ENCODE measurements around the gene ZNF81. TPM values are rescaled to one million over a fixed set of nuclear protein-coding genes. Genes with fewer than 3 reads are reported as not detected.
"Not testable (repeated sequence)": the region's sequence is repeated elsewhere in the genome, so short reads cannot be mapped to it uniquely, and the experiment has no call there.

ZNF81 gene
- total RNA-seq, 2 experiments from 2014 or later, result 6.4 to 8.0 TPM

DNA sequence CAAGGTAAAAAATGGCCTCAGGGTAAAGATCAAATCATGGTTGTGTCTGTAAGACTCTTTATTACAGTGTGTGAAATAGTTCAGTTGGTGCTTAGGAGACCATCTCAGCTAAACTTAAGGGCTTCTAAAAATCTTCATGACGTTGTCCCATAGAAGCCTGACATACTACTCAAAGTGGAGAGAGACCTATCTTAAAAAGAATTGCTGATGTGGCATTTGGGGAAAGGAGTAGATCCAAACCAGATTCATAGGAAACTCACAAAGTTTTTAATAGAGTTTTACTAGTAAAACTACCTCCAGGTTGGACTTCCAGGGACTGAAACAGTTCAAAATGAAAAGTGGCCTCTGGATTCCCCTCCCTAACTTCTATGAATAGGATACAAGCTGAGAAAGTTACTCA, 81.6 kb downstream of the ZNF81 start:
- peaks cover 36% of the 10 kb centered on the region for H3K9me3 Mint-ChIP-seq

DNA sequence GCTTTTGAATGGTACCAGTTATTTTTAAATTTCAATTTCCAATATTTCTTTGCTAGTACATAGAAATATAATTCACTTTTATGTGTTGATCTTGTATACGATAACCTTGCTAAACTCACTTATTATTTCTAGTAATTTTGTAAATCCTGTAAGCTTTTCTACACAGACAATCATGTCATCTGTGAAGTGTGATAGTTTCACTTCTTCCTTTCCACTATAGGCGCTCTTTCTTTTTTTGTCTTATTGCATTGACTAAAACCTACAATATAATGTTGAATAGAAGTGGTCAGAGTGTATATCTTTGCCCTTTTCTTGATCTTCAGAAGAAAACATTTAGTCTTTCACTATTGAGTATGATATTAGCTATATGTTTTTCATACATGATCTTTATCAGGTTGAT, 90.5 kb downstream of the ZNF81 start:
- no peaks in the 10 kb centered on the region for H3K4me1 Mint-ChIP-seq
- POLR2A ChIA-PET, result no interaction called here
- no peak overlapping the region for H3K27ac Mint-ChIP-seq
- CTCF ChIA-PET, result no interaction called here
- no peak overlapping the region for H3K4me3 Mint-ChIP-seq
- no peaks in the 10 kb centered on the region for H3K27me3 Mint-ChIP-seq
- peaks cover 5% of the 10 kb centered on the region for H3K9me3 Mint-ChIP-seq
- DNase-seq, result no peak
- H3K36me3 Mint-ChIP-seq (ENCODE audit: low read depth), result peaks cover 3% of the 10 kb centered on the region

More for the DNA sequence above, 81.6 kb downstream of the ZNF81 start:
- CTCF ChIA-PET, result no interaction called here
- Mint-ChIP-seq H3K27ac (no peak overlapping the region), H3K4me3 (no peak overlapping the region), H3K4me1 (no peaks in the 10 kb centered on the region), H3K27me3 (no peaks in the 10 kb centered on the region), H3K36me3 (ENCODE audit: low read depth) (peaks cover 21% of the 10 kb centered on the region)
- POLR2A ChIA-PET, result no interaction called here
- no peak for DNase-seq

DNA sequence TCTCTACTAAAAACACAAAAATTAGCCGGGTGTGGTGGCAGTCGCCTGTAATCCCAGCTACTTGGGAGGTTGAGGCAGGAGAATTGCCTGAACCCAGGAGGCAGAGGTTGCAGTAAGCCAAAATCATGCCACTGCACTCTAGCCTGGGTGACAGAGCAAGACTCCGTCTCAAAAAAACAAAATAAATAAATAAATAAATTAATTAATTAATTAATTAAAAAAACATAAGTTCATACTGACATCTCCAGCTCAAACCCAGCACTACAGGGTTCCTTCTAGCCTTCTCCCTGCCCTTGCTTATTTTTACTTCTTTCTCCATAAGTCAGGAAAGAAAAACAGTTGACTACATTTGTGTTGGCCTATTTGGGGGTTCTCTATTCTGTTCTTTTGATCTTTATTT, 95.3 kb downstream of the ZNF81 start:
- DNase-seq; H3K4me1 Mint-ChIP-seq; H3K36me3 Mint-ChIP-seq (ENCODE audit: low read depth); H3K9me3 Mint-ChIP-seq; H3K4me3 Mint-ChIP-seq; H3K27me3 Mint-ChIP-seq; H3K27ac Mint-ChIP-seq; POLR2A ChIA-PET; CTCF ChIA-PET: not testable (repeated sequence)

DNA sequence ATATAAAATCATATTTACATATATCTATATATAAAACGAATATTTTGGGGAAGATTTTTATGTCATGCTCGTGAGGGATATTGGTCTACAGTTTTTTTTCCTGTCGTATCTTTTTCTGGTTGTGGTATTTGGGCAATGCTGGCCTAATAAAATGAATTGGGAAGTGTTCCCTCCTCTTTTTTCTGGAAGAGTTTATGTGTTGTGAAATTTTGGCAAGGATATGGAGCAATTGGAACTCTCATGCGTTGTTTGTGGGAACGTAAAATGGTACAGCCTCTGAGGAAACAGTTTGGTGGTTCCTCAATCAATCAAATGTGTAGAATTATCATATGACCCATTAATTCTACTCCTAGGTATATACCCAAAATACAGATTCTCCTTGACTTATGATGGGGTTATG, 97.2 kb downstream of the ZNF81 start:
- DNase-seq, result no peak
- POLR2A ChIA-PET, result no interaction called here
- Mint-ChIP-seq H3K4me1 (peaks cover 6% of the 10 kb centered on the region), H3K27ac (no peak overlapping the region), H3K36me3 (ENCODE audit: low read depth) (no peaks in the 10 kb centered on the region), H3K4me3 (no peak overlapping the region), H3K27me3 (no peaks in the 10 kb centered on the region), H3K9me3 (no peaks in the 10 kb centered on the region)
- CTCF ChIA-PET, result no interaction called here

DNA sequence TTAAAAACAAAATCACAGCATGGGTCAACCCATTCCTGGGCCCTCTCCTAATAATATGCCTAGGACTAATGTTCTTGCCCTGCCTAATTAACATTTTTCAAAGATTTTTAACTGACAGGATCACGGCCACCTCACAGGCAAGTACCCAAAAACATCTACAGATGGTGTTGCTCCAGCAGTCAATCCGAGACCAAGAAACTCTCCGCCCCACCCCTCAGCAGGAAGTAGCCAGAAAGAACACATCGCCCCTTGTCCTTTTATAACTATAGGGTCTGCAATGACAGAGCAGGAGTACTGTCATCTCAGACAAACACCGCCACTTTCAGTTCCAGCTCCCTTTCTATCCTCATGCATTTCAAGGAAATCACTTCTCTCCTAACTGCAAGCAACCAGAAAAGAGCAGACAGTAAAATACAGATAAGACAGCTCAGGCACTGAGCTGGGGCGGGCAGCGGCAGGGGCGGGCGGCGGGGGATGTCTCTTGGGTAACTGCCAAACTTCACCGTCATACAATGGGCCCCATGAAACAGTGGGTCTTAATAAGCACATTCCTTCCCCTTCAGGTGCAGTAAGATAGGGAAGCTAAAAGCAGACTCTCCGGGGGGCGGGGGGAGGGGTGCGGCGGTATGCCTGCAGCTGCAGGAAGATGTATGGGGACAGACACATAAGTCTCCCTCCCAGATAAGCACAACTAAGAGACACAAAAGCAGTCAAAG, 99.7 kb downstream of the ZNF81 start:
- Mint-ChIP-seq H3K4me1 (peaks cover 6% of the 10 kb centered on the region), H3K4me3 (peak overlapping the region; percentile 16), H3K9me3 (no peaks in the 10 kb centered on the region), H3K27ac (no peak overlapping the region), H3K36me3 (ENCODE audit: low read depth) (no peaks in the 10 kb centered on the region), H3K27me3 (no peaks in the 10 kb centered on the region)
- no peak for DNase-seq
- ChIA-PET CTCF (no interaction called here), POLR2A (no interaction called here)

DNA sequence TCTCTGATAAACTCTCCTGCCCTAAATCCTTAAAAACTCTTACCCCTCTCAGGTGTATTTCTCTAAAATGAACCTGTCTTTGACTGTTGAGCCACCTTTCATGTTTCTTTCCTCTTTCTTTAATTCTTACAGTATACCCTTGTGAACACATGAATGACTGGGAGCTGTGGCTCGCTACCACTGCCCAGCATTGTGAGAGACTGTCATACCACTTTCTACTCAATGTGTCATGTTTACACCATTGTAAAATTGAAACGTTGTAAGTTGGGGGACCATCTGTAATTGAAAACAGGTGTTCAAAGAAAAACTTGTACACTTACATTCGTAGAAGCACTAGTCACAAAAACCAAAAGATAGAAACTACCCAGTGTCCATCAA, 100.2 kb downstream of the ZNF81 start:
- no peak overlapping the region for H3K27ac Mint-ChIP-seq
- no peaks in the 10 kb centered on the region for H3K36me3 Mint-ChIP-seq (ENCODE audit: low read depth)
- no peaks in the 10 kb centered on the region for H3K27me3 Mint-ChIP-seq
- no peak overlapping the region for H3K4me3 Mint-ChIP-seq
- no peak for DNase-seq
- ChIA-PET CTCF (no interaction called here), POLR2A (no interaction called here)
- no peaks in the 10 kb centered on the region for H3K9me3 Mint-ChIP-seq
- peaks cover 6% of the 10 kb centered on the region for H3K4me1 Mint-ChIP-seq

DNA sequence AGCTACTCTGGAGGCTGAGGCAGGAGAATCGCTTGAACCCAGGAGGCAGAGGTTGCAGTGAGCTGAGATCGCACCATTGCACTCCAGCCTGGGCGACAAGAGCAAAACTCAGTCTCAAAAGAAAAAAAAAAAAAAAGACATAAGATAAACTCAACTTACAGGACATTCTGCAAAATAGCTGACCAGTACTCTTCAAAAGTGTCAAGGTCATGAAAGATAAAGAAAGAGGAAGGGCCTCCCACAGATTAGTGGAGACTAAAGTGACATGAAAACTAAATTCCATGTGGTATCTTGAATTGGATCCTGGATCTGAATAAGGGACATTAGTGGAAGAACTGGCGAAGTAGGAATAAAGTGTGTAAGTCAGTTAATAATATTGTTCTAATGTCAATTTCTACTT, 103.7 kb downstream of the ZNF81 start:
- DNase-seq, result no peak
- peaks cover 6% of the 10 kb centered on the region for H3K4me1 Mint-ChIP-seq
- no peaks in the 10 kb centered on the region for H3K36me3 Mint-ChIP-seq (ENCODE audit: low read depth)
- H3K27me3 Mint-ChIP-seq, result no peaks in the 10 kb centered on the region
- no peak overlapping the region for H3K27ac Mint-ChIP-seq
- H3K4me3 Mint-ChIP-seq, result no peak overlapping the region
- ChIA-PET CTCF (no interaction called here), POLR2A (no interaction called here)
- H3K9me3 Mint-ChIP-seq, result peaks cover 6% of the 10 kb centered on the region

DNA sequence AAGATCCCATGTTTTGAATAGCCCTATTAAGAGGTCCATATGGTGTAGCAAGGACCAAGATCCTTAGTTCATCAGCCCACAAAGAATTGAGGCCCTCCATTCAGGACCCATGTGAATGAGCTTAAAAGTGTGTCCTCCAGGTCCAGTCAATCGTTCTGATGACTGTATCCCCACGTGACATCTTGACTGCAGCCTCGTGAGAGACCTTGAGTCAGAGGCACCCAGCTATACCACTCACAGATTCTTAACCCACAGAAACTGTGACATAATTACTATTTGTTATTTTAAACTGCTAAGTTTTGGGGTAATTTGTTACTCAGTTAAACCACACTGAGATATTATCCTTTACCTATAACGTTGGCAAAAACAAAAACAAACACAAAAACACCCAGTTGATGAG, 104.7 kb downstream of the ZNF81 start:
- CTCF ChIA-PET, result no interaction called here
- H3K27me3 Mint-ChIP-seq, result no peaks in the 10 kb centered on the region
- H3K4me3 Mint-ChIP-seq, result no peak overlapping the region
- H3K4me1 Mint-ChIP-seq, result peaks cover 3% of the 10 kb centered on the region
- POLR2A ChIA-PET, result no interaction called here
- no peak overlapping the region for H3K27ac Mint-ChIP-seq
- H3K36me3 Mint-ChIP-seq (ENCODE audit: low read depth), result no peaks in the 10 kb centered on the region
- H3K9me3 Mint-ChIP-seq, result peaks cover 6% of the 10 kb centered on the region
- no peak for DNase-seq

DNA sequence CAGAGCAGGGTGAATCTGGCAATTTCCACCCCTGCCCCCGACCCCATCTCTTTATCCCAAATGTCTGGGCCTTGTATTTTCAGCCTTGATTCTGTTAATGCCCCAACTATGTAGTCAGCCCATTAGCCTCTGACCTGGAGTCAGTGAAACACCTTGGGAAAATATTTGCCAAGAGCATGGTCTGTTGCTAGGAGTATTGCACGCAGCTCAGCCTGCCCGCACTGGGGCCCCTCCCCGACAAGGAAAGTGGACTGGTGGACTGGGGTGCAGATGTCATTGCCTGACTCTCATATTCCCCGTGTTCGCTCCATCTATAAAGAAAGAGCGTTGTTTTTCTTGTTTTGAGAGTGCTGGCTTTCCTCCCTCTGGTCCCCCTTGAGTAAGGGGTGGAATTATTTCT, 118.6 kb downstream of the ZNF81 start:
- H3K27ac Mint-ChIP-seq; H3K27me3 Mint-ChIP-seq; H3K4me1 Mint-ChIP-seq; H3K4me3 Mint-ChIP-seq; CTCF ChIA-PET; POLR2A ChIA-PET; H3K9me3 Mint-ChIP-seq; H3K36me3 Mint-ChIP-seq (ENCODE audit: low read depth); DNase-seq: not testable (repeated sequence)

DNA sequence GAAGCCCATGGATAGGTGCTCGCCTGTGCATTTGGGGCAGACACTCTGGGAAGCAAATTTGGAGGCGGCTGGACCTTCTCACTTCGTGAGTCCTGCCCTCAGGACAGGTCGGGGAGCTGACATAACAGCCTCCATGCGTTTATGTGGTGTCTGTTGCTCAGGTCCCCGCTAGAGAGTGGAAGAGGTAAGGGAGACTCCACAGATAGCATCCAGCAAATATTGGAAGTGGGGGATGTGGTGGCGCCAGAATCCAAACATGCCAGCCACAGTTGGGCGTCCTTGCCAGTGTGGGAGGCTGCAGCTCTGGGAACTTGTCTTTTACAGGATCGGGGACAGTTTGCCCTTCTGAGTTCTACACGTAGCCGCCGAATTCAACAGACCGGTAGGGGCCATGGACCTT, 119.3 kb downstream of the ZNF81 start:
- CTCF ChIA-PET, result no interaction called here
- POLR2A ChIA-PET, result no interaction called here
- H3K27me3 Mint-ChIP-seq, result no peaks in the 10 kb centered on the region
- no peak for DNase-seq
- H3K9me3 Mint-ChIP-seq, result no peaks in the 10 kb centered on the region
- no peak overlapping the region for H3K4me3 Mint-ChIP-seq
- H3K4me1 Mint-ChIP-seq, result no peaks in the 10 kb centered on the region
- H3K36me3 Mint-ChIP-seq (ENCODE audit: low read depth), result no peaks in the 10 kb centered on the region
- H3K27ac Mint-ChIP-seq, result no peak overlapping the region

DNA sequence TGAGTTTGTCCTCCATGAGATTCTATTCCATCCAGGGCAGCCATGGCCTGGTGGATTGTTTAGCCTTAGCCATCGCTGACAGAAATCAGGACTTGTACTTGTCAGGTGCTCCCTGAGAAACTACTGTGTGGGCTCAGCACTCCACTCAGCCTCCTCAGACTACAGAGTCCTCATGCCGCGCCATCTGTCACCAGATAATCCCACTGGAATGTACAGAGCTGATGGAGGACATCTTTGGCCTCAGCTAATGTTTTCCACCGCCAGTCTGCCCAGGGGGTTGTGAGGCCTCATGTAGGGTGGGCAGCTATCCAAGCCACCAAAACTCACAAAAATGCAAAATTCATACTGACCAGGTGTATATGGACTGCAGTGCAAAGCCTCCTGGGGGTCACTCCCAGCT, 121.5 kb downstream of the ZNF81 start:
- H3K4me1 Mint-ChIP-seq; POLR2A ChIA-PET; DNase-seq; H3K27ac Mint-ChIP-seq; H3K27me3 Mint-ChIP-seq; H3K36me3 Mint-ChIP-seq (ENCODE audit: low read depth); H3K4me3 Mint-ChIP-seq; H3K9me3 Mint-ChIP-seq; CTCF ChIA-PET: not testable (repeated sequence)

DNA sequence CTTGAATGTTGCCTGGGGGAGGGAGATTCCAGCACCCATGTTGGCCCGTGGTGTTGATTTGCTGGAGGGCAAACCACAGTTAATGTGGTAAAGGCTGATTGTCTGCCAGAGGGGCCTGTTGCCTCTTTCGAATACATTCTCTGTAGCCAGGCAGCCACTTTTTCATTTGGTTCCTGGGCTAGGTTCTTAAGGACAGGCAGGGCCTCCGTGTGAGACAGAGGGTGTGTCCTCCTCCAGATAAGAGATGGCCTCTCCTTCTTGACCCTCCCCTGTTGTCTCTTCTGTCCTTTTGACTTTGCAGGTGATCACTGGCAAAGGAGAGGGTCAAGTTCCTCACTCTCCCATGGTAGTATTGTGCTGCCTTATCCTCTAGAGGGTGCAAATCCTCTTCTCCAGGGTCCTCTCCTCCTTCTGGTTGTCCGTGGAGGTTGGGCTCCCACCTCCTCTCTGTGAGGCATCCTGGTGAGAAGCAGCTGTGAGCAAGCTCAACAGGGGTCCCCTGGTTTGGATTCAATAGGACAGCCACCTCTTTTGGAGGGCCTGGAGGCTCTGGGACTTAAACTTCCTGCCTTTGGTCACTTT, 122.2 kb downstream of the ZNF81 start:
- no peaks in the 10 kb centered on the region for H3K9me3 Mint-ChIP-seq
- no peak for DNase-seq
- no peaks in the 10 kb centered on the region for H3K27me3 Mint-ChIP-seq
- H3K27ac Mint-ChIP-seq, result no peak overlapping the region
- H3K36me3 Mint-ChIP-seq (ENCODE audit: low read depth), result no peaks in the 10 kb centered on the region
- H3K4me3 Mint-ChIP-seq, result no peak overlapping the region
- no peaks in the 10 kb centered on the region for H3K4me1 Mint-ChIP-seq
- ChIA-PET POLR2A (no interaction called here), CTCF (no interaction called here)

DNA sequence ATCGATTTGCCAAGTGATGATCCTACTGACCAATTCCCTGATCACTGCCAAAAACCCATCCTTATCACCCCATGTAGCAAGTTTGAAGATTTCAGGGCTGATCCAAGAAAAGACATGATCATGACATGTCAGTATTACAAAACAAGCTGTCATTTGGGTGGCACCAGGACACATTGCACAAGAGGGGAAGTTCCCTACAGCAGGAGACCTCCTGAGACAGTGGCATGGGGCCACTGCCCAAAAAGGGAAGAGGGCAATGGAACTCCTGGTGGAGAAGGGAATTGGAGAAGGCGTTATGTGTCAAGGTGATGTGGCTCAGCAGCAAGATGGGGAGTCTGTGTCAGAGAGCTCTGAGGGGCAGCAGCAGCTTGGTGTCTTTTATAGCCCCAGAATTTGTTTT, 123.7 kb downstream of the ZNF81 start:
- ChIA-PET CTCF (no interaction called here), POLR2A (no interaction called here)
- no peak for DNase-seq
- H3K4me1 Mint-ChIP-seq, result no peaks in the 10 kb centered on the region
- peaks cover 5% of the 10 kb centered on the region for H3K9me3 Mint-ChIP-seq
- no peaks in the 10 kb centered on the region for H3K36me3 Mint-ChIP-seq (ENCODE audit: low read depth)
- H3K27ac Mint-ChIP-seq, result no peak overlapping the region
- no peak overlapping the region for H3K4me3 Mint-ChIP-seq
- H3K27me3 Mint-ChIP-seq, result no peaks in the 10 kb centered on the region

DNA sequence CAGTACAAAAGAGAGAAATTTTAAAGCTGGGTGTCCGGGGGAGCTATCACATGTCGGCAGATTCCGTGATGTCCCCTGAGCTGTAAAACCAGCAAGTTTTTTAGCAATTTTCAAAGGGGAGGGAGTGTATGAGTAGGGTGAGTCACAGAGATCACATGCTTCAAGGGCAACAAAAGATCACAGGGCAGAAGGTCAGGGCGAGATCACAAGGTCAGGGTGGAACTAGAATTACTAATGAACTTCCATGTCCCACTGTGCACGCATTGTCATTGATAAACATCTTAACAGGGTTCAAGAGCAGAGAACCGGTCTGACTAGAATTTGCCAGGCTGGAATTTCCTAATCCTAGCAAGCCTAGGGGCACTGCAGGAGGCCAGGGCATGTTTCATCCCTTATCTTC, 125.1 kb downstream of the ZNF81 start:
- H3K9me3 Mint-ChIP-seq; POLR2A ChIA-PET; H3K27me3 Mint-ChIP-seq; H3K27ac Mint-ChIP-seq; CTCF ChIA-PET; H3K36me3 Mint-ChIP-seq (ENCODE audit: low read depth); H3K4me3 Mint-ChIP-seq; H3K4me1 Mint-ChIP-seq; DNase-seq: not testable (repeated sequence)

All from activated CD4-positive, alpha-beta memory T cell treated with anti-CD3 and anti-CD28 coated beads, Interleukin-2, amount 10 ng/mL, durations not matched to agents 7 days and 5 days (primary cell).